IMR-90 (cell line): Measurements from ENCODE around the gene EVA1A. TPM values are rescaled to one million over a fixed set of nuclear protein-coding genes. Genes with fewer than 3 reads are reported as not detected.

Source experiments
- ATAC-seq: fragments of 200-7000 bp; cut with Tn5 transposase; 2 replicates; pipeline ENCODE4 v1.9.1; 2020; ENCODE audit warnings: low read depth, mild to moderate bottlenecking, moderate library complexity
- BruUV-seq: library from RNA; stranded (reverse); fragments of 400-500 nt; replicated peaks from 2 replicates; lab custom pipeline; 2021; lab: Mats Ljungman, UMichigan
- CTCF ChIA-PET: fragments of 300-600 bp; formaldehyde crosslinking; extraction: SDS; loops from one replicate; lab custom pipeline; 2021; ENCODE audit warnings: antibody characterized with exemption; lab: Yijun Ruan, JAX
- POLR2A ChIA-PET: fragments of 300-600 bp; sonication (Branson Sonifier 250); formaldehyde crosslinking; loops from one replicate; lab custom pipeline; 2022; ENCODE audit warnings: antibody characterized with exemption; ENCODE audit not compliant: unreplicated experiment; lab: Charles Lee
- DNase-seq: peaks from one replicate; pipeline ENCODE4 v3.0.0; 2013
- H2AFZ ChIP-seq: replicated peaks from 2 replicates; pipeline ENCODE3; 2013; ENCODE audit warnings: low read length, mild to moderate bottlenecking; ENCODE audit not compliant: poor library complexity
- H2AK5ac ChIP-seq: 2 replicates; pipeline ENCODE4 v1.6.1; 2013; ENCODE audit warnings: low read depth, low read length, inconsistent platforms
- H2AK9ac ChIP-seq: replicated peaks from 2 replicates; pipeline ENCODE3; 2013; ENCODE audit warnings: mild to moderate bottlenecking, low read depth, low read length, moderate library complexity; ENCODE audit not compliant: poor library complexity
- H2BK120ac ChIP-seq: 2 replicates; pipeline ENCODE4 v1.6.1; 2013; ENCODE audit warnings: low read depth, low read length, inconsistent platforms
- H2BK15ac ChIP-seq: 3 replicates; pipeline ENCODE4 v1.6.1; 2013; ENCODE audit warnings: low read depth, low read length, inconsistent platforms
- H2BK20ac ChIP-seq: 2 replicates; pipeline ENCODE4 v1.6.1; 2013; ENCODE audit warnings: low read depth, mild to moderate bottlenecking, inconsistent platforms, low read length, moderate library complexity
- H2BK5ac ChIP-seq: 2 replicates; pipeline ENCODE4 v1.6.1; 2013; ENCODE audit warnings: mild to moderate bottlenecking, low read depth, low read length, inconsistent platforms; ENCODE audit not compliant: poor library complexity, severe bottlenecking
- H3K14ac ChIP-seq: replicated peaks from 2 replicates; pipeline ENCODE4 v1.6.1; 2013; ENCODE audit warnings: low read depth, low read length, inconsistent platforms
- H3K18ac ChIP-seq: 2 replicates; pipeline ENCODE4 v1.6.1; 2013; ENCODE audit warnings: low read depth, low read length, control low read depth
- H3K23ac ChIP-seq: 2 replicates; pipeline ENCODE4 v1.6.1; 2013; ENCODE audit warnings: low read depth, low read length, inconsistent platforms
- H3K27ac ChIP-seq: 2 replicates; pipeline ENCODE4 v1.5.1; 2013; ENCODE audit warnings: mild to moderate bottlenecking, control low read depth, low read length; ENCODE audit not compliant: insufficient read depth
- H3K27me3 ChIP-seq: 2 replicates; pipeline ENCODE4 v1.6.1; 2013; ENCODE audit warnings: low read length; ENCODE audit not compliant: control insufficient read depth, insufficient read depth
- H3K36me3 ChIP-seq: 2 replicates; pipeline ENCODE4 v1.6.1; 2013; ENCODE audit warnings: low read length, mixed read lengths; ENCODE audit not compliant: control insufficient read depth, insufficient read depth
- H3K4ac ChIP-seq: 2 replicates; pipeline ENCODE4 v1.6.1; 2013; ENCODE audit warnings: low read depth, low read length, inconsistent platforms
- H3K4me1 ChIP-seq: 2 replicates; pipeline ENCODE4 v1.6.1; 2013; ENCODE audit warnings: low read length, mixed read lengths; ENCODE audit not compliant: control insufficient read depth, insufficient read depth
- H3K4me2 ChIP-seq: 2 replicates; pipeline ENCODE4 v1.6.1; 2013; ENCODE audit warnings: low read depth, mild to moderate bottlenecking, control low read depth, low read length, moderate library complexity
- H3K4me3 ChIP-seq: 2 replicates; pipeline ENCODE4 v1.5.1; 2013; ENCODE audit warnings: low read depth, mild to moderate bottlenecking, control low read depth, low read length, moderate library complexity; ENCODE audit not compliant: insufficient read depth
- H3K56ac ChIP-seq: 2 replicates; pipeline ENCODE4 v1.6.1; 2013; ENCODE audit warnings: low read length, inconsistent platforms; ENCODE audit not compliant: insufficient read depth; ENCODE audit errors: extremely low read depth
- H3K79me1 ChIP-seq, 2 experiments: 2 replicates each; pipeline ENCODE4 v1.6.1; 2013; ENCODE audit warnings: low read length in 2 of 2, inconsistent platforms in 1 of 2, low read depth in 1 of 2
- H3K9ac ChIP-seq: 2 replicates; pipeline ENCODE4 v1.6.1; 2013; ENCODE audit warnings: low read depth, low read length, control low read depth
- H3K9me1 ChIP-seq: 2 replicates; pipeline ENCODE4 v1.6.1; 2013; ENCODE audit warnings: low read length, inconsistent platforms; ENCODE audit not compliant: insufficient read depth
- H3K9me3 ChIP-seq: 2 replicates; pipeline ENCODE4 v1.6.1; 2013; ENCODE audit warnings: low read length; ENCODE audit not compliant: control insufficient read depth, insufficient read depth
- H4K20me1 ChIP-seq: 2 replicates; pipeline ENCODE4 v1.6.1; 2013; ENCODE audit warnings: low read length, inconsistent platforms; ENCODE audit not compliant: insufficient read depth
- H4K5ac ChIP-seq: 2 replicates; pipeline ENCODE4 v1.6.1; 2013; ENCODE audit warnings: mild to moderate bottlenecking, low read depth, low read length, control low read depth
- H4K8ac ChIP-seq, 2 experiments: 2 replicates each; pipeline ENCODE4 v1.6.1; 2013; ENCODE audit warnings: low read depth in 2 of 2, low read length in 2 of 2, control low read depth in 1 of 2, inconsistent platforms in 1 of 2
- H4K91ac ChIP-seq: 2 replicates; pipeline ENCODE4 v1.6.1; 2013; ENCODE audit warnings: low read depth, low read length, inconsistent platforms; ENCODE audit not compliant: insufficient read depth
- BHLHE40 ChIP-seq: fragments of 150-350 bp; IDR thresholded peaks from 2 replicates; pipeline ENCODE4 v1.6.1; 2016; ENCODE audit warnings: mild to moderate bottlenecking, low read depth, low read length
- CEBPB ChIP-seq: IDR thresholded peaks from 2 replicates; pipeline ENCODE4 v1.6.1; 2012; ENCODE audit warnings: low read depth, low read length, improper control_type of control experiment
- CHD1 ChIP-seq: IDR thresholded peaks from 2 replicates; pipeline ENCODE4 v1.6.1; 2012; ENCODE audit warnings: low read depth, low read length, improper control_type of control experiment
- CTCF ChIP-seq: conservative IDR thresholded peaks from 2 replicates; pipeline ENCODE4 v1.5.1; 2012; ENCODE audit warnings: mild to moderate bottlenecking, low read depth, low read length, improper control_type of control experiment
- FOS ChIP-seq: fragments of 150-350 bp; IDR thresholded peaks from 2 replicates; pipeline ENCODE4 v1.6.1; 2016; ENCODE audit warnings: low read depth, low read length
- MAFK ChIP-seq: IDR thresholded peaks from 2 replicates; pipeline ENCODE4 v1.6.1; 2012; ENCODE audit warnings: low read depth, low read length, improper control_type of control experiment
- MAZ ChIP-seq: IDR thresholded peaks from 2 replicates; pipeline ENCODE4 v1.6.1; 2012; ENCODE audit warnings: low read depth, mild to moderate bottlenecking, low read length, improper control_type of control experiment, moderate library complexity, borderline replicate concordance
- MXI1 ChIP-seq: IDR thresholded peaks from 2 replicates; pipeline ENCODE4 v1.6.1; 2012; ENCODE audit warnings: low read depth, mild to moderate bottlenecking, low read length, moderate library complexity, borderline replicate concordance
- POLR2A ChIP-seq: IDR thresholded peaks from 2 replicates; pipeline ENCODE4 v1.6.1; 2012; ENCODE audit warnings: mild to moderate bottlenecking, low read depth, low read length
- RAD21 ChIP-seq: IDR thresholded peaks from 2 replicates; pipeline ENCODE4 v1.6.1; 2012; ENCODE audit warnings: low read length, improper control_type of control experiment
- RCOR1 ChIP-seq: IDR thresholded peaks from 2 replicates; pipeline ENCODE4 v1.6.1; 2012; ENCODE audit warnings: mild to moderate bottlenecking, low read length, improper control_type of control experiment; ENCODE audit not compliant: insufficient replicate concordance
- RFX5 ChIP-seq: IDR thresholded peaks from 2 replicates; pipeline ENCODE4 v1.8.0; 2012; ENCODE audit warnings: low read depth, mild to moderate bottlenecking, low read length, moderate library complexity
- WGBS, 2 experiments: methylation state at CpG; one replicate each; pipeline versions ENCODE4 v1.1.5 to v1.1.7; 2013; ENCODE audit warnings: missing lambda C conversion rate in 2 of 2; ENCODE audit not compliant: insufficient read length in 1 of 2; ENCODE audit errors: extremely low coverage in 2 of 2; 5-methylcytosine and 5-hydroxymethylcytosine counted together
- dilution Hi-C: fragments of 300-500 bp; cut with HindIII; formaldehyde crosslinking; loops from one replicate; pipeline ENCODE4 v1.14.3; 2018; ENCODE audit warnings: low sequenced_read_pairs; ENCODE audit not compliant: unreplicated experiment
- in situ Hi-C: fragments of 300-500 bp; cut with MboI; formaldehyde crosslinking; loops from 3 replicates; pipeline ENCODE4 v1.14.3; 2019; ENCODE audit warnings: low sequenced_read_pairs, inconsistent platforms, mixed read lengths
- intact Hi-C: fragments of 100-400 bp; cut with micrococcal nuclease; formaldehyde crosslinking; loops from 2 replicates; pipeline ENCODE4 v1.10.0; 2022
- polyA plus RNA-seq, 3 experiments: library from polyadenylated mRNA; depleted of rRNA; stranded (reverse); fragments of >200 nt; gene quantifications; 2 replicates each; pipeline ENCODE4 v1.2.3, GENCODE V29; 2012; ENCODE audit warnings: low replicate concordance in 1 of 3
- total RNA-seq: library from RNA; depleted of rRNA; stranded (reverse); fragments of >200 nt; gene quantifications from 2 replicates; pipeline ENCODE4 v1.2.3, GENCODE V29; 2012
- TF ChIP-seq, protein P1 (sequence below): fragments of 150-350 bp; IDR thresholded peaks from 2 replicates; pipeline ENCODE4 v1.6.1; 2017; ENCODE audit warnings: mild to moderate bottlenecking, antibody characterized with exemption, low read length, low read depth

Gene EVA1A
- total and polyA plus RNA-seq, 2 of the 4 experiments (the other 2 are of a cell fraction) = 54.5 to 93.7 TPM

DNA sequence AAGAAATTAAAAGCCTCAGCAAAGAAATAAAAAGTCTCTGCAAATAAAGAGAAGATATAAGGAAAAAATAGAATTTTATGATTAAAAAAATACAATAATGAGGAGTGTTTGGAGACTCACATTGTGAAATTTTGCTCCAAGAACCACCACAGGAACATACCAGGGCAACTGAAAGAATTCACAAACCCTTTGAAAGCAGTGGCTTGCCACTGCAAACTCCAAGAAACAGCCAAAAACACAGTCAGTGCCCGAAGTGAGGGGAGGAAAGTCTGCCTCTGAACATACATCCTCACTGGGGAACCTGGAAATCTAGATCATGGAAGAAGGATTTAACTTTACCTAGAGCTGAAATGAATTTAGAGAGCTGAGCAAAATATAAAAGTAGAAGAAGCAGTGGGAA is 33.1 kb downstream of the EVA1A start:
- ChIA-PET CTCF (no interaction called here), POLR2A (no interaction called here)
- Histone ChIP-seq H4K91ac (no peak overlapping the region), H4K20me1 (peaks cover 66% of the 10 kb centered on the region), H3K18ac (no peak overlapping the region), H3K9me3 (no peaks in the 10 kb centered on the region), H2BK20ac (no peak overlapping the region), H4K8ac (no peak overlapping the region), H3K9ac (no peak overlapping the region), H3K36me3 (no peaks in the 10 kb centered on the region; the same call in 1 of the 2 replicates), H3K79me1 (peaks cover 39 to 64% of the 10 kb centered on the region in 2 experiments), H2BK5ac (no peak overlapping the region), H2BK120ac (no peak overlapping the region), H3K4me2 (no peak overlapping the region), H2AK5ac (no peak overlapping the region), H3K27me3 (no peaks in the 10 kb centered on the region), H3K4me3 (no peak overlapping the region), H3K9me1 (peaks cover 18% of the 10 kb centered on the region), H2AK9ac (no peak overlapping the region), H4K5ac (no peak overlapping the region), H3K27ac (no peak overlapping the region), H3K4ac (no peak overlapping the region), H3K23ac (no peak overlapping the region), H3K56ac (no peak overlapping the region), H2AFZ (no peak overlapping the region), H3K4me1 (peaks cover 17% of the 10 kb centered on the region), H3K14ac (no peak overlapping the region), H2BK15ac (no peak overlapping the region)
- in situ Hi-C loops = no loop called here
- ATAC-seq (no peak), DNase-seq (no peak)
- TF ChIP-seq CEBPB = no peak
- no peak for TF ChIP-seq FOS
- no peak for TF ChIP-seq BHLHE40
- TF ChIP-seq, protein P1, sequence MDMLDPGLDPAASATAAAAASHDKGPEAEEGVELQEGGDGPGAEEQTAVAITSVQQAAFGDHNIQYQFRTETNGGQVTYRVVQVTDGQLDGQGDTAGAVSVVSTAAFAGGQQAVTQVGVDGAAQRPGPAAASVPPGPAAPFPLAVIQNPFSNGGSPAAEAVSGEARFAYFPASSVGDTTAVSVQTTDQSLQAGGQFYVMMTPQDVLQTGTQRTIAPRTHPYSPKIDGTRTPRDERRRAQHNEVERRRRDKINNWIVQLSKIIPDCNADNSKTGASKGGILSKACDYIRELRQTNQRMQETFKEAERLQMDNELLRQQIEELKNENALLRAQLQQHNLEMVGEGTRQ = no peak
- TF ChIP-seq CTCF = no peak
- no peak for TF ChIP-seq MAFK
- no peak for TF ChIP-seq CHD1
- no peak for TF ChIP-seq RCOR1
- no peak for TF ChIP-seq RAD21
- no peak for TF ChIP-seq MXI1
- TF ChIP-seq MAZ = no peak
- TF ChIP-seq RFX5 = no peak
- no peak for TF ChIP-seq POLR2A
- dilution Hi-C loops = no loop called here
- no TSS peak for BruUV-seq
- intact Hi-C loops = no loop called here
- WGBS, 2 experiments = no CpG with 5 or more reads among the region's 1 CpG
